ENCODE measurements around the gene TMEM205. TPM values are rescaled to one million over a fixed set of nuclear protein-coding genes. Genes with fewer than 3 reads are reported as not detected.
"Not testable (repeated sequence)": the region's sequence is repeated elsewhere in the genome, so short reads cannot be mapped to it uniquely, and the experiment has no call there.

TMEM205 gene
- total RNA-seq, 2 donors from 2014 or later = 301 to 343 TPM

DNA sequence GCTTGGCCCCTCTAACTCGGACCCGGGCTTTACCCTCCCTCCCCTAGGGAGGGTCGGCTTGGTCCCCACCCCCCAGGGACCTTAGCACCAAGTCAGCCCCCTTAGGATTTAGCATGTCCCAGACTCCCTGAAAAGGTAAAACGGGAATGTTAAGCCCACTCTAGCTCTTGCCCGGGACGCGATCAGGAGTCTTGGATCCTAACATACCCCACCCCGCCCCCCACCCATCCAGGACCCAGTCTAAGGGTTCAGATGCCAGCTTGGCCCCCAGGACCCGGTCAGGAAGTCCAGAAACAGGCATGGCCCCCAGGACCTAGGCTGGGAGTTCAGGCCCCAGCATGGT, 37.6 kb upstream of the TMEM205 start:
- TF ChIP-seq, protein P1, sequence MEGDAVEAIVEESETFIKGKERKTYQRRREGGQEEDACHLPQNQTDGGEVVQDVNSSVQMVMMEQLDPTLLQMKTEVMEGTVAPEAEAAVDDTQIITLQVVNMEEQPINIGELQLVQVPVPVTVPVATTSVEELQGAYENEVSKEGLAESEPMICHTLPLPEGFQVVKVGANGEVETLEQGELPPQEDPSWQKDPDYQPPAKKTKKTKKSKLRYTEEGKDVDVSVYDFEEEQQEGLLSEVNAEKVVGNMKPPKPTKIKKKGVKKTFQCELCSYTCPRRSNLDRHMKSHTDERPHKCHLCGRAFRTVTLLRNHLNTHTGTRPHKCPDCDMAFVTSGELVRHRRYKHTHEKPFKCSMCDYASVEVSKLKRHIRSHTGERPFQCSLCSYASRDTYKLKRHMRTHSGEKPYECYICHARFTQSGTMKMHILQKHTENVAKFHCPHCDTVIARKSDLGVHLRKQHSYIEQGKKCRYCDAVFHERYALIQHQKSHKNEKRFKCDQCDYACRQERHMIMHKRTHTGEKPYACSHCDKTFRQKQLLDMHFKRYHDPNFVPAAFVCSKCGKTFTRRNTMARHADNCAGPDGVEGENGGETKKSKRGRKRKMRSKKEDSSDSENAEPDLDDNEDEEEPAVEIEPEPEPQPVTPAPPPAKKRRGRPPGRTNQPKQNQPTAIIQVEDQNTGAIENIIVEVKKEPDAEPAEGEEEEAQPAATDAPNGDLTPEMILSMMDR (IDR thresholded peaks at IDR 0.05) = no peak
- DNase-seq (ENCODE audit: low spot score) = no peak
- Histone ChIP-seq H3K27me3 (no peaks in the 10 kb centered on the region), H3K27ac (peak overlapping the region; percentile 71 to 77), H3K4me3 (peak overlapping the region; percentile 48 to 56), H3K36me3 (no peaks in the 10 kb centered on the region), H3K9me3 (no peaks in the 10 kb centered on the region), H3K4me1 (peaks cover 0 to 31% of the 10 kb centered on the region in 2 donors)

DNA sequence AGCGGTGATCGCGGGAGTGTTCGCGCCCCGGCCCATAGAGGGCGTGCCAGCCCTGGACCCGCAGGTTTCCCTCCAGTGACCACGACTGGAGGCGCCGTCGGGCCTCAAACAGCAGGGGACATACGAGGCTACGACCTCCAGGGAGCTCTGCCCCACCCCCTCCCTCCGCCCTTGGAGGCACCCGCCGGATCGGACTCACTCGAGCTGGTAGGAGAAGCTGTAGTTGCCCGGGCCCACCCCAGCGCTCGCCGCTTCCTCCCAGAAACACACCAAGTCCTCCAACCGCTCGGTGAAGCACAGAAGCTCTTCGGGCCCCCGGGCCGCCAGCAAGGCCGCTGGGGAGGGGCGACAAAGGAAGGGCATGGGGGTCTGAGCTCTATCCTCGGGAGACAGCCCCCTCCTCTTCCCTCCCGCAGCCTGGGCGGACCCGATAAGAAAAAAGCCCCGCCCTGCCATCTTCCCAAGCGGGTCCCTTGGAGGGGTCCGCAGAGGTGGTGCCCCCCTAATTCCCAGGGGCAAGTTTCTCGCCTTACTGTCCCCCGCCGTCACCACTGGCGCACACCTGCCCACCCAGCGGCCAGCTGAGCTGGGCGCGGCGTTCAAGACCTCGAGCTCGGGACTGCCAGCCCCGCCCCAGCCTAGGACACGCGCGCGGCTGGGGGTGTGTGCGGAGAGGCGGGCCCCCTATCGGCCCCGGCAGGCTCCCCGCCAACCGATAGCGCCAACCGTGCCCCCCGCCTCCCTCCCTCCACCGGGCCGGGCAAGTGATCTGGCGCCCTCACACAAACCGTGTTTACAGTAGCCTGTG, 37.0 kb upstream of the TMEM205 start:
- Histone ChIP-seq H3K4me3 (peak overlapping the region; percentile 48 to 56), H3K4me1 (peaks cover 0 to 37% of the 10 kb centered on the region in 2 donors), H3K36me3 (no peaks in the 10 kb centered on the region), H3K27me3 (no peaks in the 10 kb centered on the region), H3K27ac (peak overlapping the region; percentile 71 to 77), H3K9me3 (no peaks in the 10 kb centered on the region)
- TF ChIP-seq, protein P1 (IDR thresholded peaks at IDR 0.05) = peak; percentile 46 to 77
- DNase-seq (ENCODE audit: low spot score) = no peak

DNA sequence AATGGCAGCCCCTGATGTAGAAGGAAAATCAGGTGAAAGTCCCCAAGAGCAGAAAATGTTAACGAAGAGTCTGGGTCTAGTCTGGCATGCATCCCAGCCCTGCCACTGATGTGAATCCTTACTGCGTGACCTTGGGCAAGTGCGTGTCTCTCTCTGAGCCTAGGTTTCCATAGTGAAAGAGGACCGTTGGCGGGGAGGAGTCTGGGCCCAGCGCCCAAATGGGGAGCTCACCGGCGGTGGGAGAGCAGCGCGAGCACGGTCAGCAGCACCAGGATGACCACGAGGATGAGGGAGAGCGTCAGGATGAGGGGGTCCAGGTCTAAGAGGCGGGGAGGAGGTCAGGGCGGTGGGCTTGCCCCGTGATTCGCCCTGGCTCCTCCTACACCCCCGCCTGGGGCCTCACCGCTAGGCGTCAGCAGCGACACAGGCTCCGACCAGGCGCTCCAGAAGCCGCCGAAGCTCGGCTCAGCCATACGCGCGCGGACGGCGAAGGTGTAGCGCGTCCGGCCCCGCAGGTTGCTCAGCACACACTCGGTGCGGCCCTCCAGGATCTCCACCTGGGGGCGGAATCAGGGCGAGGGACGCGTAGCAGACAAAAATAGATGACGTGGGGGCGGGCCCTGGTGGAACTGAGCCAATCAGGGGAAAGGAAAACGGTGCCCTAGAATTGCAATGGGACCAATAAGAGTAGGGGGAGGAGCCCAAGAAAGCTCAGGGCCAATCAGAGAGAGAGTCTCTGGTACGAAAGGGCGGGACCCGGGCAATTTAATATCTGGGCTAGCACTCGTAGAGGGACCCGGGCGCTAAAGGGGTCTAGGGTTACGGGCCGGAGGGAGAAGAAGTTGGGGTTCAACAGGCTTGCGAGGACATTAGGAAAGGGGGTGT, 34.8 kb upstream of the TMEM205 start:
- no peaks in the 10 kb centered on the region for H3K9me3 ChIP-seq
- peak; percentile 97 for DNase-seq (ENCODE audit: low spot score)
- peak overlapping the region; percentile 48 to 61 for H3K4me3 ChIP-seq
- peaks cover 0 to 55% of the 10 kb centered on the region in 2 donors for H3K4me1 ChIP-seq
- H3K36me3 ChIP-seq = no peaks in the 10 kb centered on the region
- peak overlapping the region; percentile 85 to 86 for H3K27ac ChIP-seq
- TF ChIP-seq, protein P1 (IDR thresholded peaks at IDR 0.05) = peak; percentile 59 to 86
- no peaks in the 10 kb centered on the region for H3K27me3 ChIP-seq

DNA sequence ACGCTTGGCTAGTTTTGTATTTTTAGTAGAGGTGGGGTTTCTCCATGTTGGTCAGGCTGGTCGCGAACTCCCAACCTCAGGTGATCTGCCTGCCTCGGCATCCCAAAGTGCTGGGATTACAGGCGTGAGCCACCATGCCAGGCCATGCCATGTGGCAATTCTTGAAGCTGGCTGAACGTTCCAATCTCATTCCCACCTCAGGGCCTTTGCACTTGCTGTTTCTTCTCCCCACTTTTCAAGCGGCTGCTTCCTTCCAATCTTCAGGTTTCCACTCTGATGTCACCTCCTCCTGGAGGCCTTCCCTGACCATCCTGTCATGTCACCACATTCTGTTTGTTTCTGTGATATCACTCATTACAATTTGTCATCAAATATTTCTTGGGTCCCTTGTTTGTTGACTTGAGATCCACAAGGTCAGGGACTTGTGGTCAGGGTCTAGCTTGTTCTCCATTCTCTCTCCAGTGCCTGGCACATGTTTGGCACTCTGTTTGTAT, 33.8 kb upstream of the TMEM205 start:
- H3K36me3 ChIP-seq = no peaks in the 10 kb centered on the region
- H3K4me3 ChIP-seq = no peak overlapping the region
- no peaks in the 10 kb centered on the region for H3K27me3 ChIP-seq
- peaks cover 0 to 61% of the 10 kb centered on the region in 2 donors for H3K4me1 ChIP-seq
- no peak for DNase-seq (ENCODE audit: low spot score)
- H3K9me3 ChIP-seq = no peaks in the 10 kb centered on the region
- TF ChIP-seq, protein P1 (IDR thresholded peaks at IDR 0.05) = no peak
- no peak overlapping the region for H3K27ac ChIP-seq

DNA sequence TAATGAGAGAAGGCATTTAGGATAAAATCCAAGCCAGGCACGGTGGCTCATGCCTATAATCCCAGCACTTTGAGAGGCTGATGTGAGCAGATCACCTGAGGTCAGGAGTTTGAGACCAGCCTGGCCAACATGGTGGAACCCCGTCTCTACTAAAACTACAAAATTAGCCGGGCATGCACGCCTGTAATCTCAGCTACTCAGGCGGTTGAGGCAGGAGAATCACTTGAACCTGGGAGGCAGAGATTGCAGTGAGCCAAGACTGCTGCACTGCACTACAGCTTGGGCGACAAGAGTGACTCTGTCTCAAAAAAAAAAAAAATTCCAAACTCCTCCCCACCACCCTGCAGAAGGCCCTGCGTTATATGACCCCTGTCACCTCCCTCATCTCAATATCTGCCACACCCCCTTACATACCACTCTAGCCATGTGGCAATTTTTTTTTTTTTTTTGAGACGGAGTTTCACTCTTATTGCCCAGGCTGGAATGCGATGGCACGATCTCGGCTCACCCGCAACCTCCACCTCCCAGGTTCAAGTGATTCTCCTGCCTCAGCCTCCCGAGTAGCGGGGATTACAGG, 33.3 kb upstream of the TMEM205 start:
- peaks cover 0 to 59% of the 10 kb centered on the region in 2 donors for H3K4me1 ChIP-seq
- not testable (repeated sequence) for H3K36me3 ChIP-seq; H3K27ac ChIP-seq; H3K9me3 ChIP-seq; H3K27me3 ChIP-seq; DNase-seq (ENCODE audit: low spot score); H3K4me3 ChIP-seq
